NT2/D1 (cell line): ENCODE data around the gene ARPP21.

ENCODE experiments used
- DNase-seq: peaks from one replicate; pipeline ENCODE4 v3.0.0-alpha.2; 2011; ENCODE audit warnings: low read depth, low spot score
- H3K27me3 ChIP-seq: 2 replicates; pipeline ENCODE4 v1.6.0; 2011; ENCODE audit warnings: mild to moderate bottlenecking; ENCODE audit not compliant: insufficient read length, insufficient read depth
- H3K36me3 ChIP-seq: 2 replicates; pipeline ENCODE4 v1.6.1; 2011; ENCODE audit warnings: mild to moderate bottlenecking, low read length, mixed read lengths; ENCODE audit not compliant: insufficient read depth, insufficient read length
- H3K4me1 ChIP-seq: 2 replicates; pipeline ENCODE4 v1.5.1; 2011; ENCODE audit not compliant: insufficient read depth, insufficient read length
- H3K4me3 ChIP-seq: 2 replicates; pipeline ENCODE4 v1.5.1; 2011; ENCODE audit warnings: low read depth; ENCODE audit not compliant: insufficient read length
- H3K9ac ChIP-seq: 2 replicates; pipeline ENCODE4 v1.6.0; 2011; ENCODE audit warnings: low read depth; ENCODE audit not compliant: insufficient read length
- H3K9me3 ChIP-seq: 2 replicates; pipeline ENCODE4 v1.5.1; 2011; ENCODE audit warnings: mild to moderate bottlenecking, low read length; ENCODE audit not compliant: insufficient read depth
- SUZ12 ChIP-seq: IDR thresholded peaks from 2 replicates; pipeline ENCODE4 v1.6.1; 2011; ENCODE audit not compliant: insufficient read length, insufficient read depth; ENCODE audit errors: extremely low read depth
- YY1 ChIP-seq: IDR thresholded peaks from 2 replicates; pipeline ENCODE4 v1.6.1; 2011; ENCODE audit not compliant: insufficient read length, insufficient read depth
- ZNF274 ChIP-seq: IDR thresholded peaks from 2 replicates; pipeline ENCODE4 v1.6.1; 2011; ENCODE audit warnings: mild to moderate bottlenecking, low read depth, low read length

The ARPP21 gene

DNA sequence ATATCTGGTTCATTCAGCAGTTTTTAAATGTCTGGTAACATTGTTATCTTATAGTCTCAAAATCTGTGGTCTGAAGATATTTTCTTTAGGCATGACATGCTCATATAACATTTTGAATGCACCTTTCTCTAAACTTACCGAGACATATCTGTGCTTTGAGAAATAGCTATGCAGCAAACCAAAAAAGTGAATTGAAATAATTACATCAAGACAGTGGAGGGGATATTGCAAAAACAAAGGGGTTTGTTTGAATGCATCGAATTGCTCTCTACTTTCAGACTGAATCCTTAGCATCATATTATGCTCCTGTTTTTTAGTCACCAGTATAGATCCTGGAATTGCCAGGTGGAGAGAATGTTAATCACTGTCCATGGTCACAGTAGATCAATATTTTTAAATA, 5.1 kb downstream of the ARPP21 start:
- TF ChIP-seq YY1 (no peak), ZNF274 (no peak), SUZ12 (no peak)
- DNase-seq: no peak
- Histone ChIP-seq H3K4me3 (no peak overlapping the region), H3K9ac (no peak overlapping the region), H3K36me3 (no peaks in the 10 kb centered on the region), H3K27me3 (peaks cover 28% of the 10 kb centered on the region), H3K9me3 (no peaks in the 10 kb centered on the region), H3K4me1 (no peaks in the 10 kb centered on the region)

DNA sequence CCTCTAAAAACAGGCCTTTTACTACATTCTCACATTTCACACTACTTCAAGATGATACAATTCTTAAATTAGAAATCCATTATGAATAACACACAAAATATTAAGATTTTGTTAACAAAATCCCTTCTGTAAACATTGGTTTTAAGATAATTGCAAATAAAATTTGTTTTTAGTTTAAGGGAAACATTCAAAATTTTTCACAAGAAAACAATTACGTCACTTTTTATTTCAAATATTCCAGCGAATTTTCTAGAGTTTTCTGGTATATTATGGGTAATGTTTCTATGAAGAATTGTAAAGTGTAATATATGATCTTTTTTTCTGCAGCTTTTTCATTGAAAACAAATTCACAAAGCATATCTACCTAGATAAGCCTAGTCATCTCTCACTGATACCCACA, 5.9 kb downstream of the ARPP21 start:
- Histone ChIP-seq H3K9ac (no peak overlapping the region), H3K27me3 (peaks cover 21% of the 10 kb centered on the region), H3K4me1 (no peaks in the 10 kb centered on the region), H3K36me3 (no peaks in the 10 kb centered on the region), H3K4me3 (no peak overlapping the region), H3K9me3 (no peaks in the 10 kb centered on the region)
- DNase-seq: no peak
- no peak for TF ChIP-seq SUZ12
- no peak for TF ChIP-seq YY1
- no peak for TF ChIP-seq ZNF274

DNA sequence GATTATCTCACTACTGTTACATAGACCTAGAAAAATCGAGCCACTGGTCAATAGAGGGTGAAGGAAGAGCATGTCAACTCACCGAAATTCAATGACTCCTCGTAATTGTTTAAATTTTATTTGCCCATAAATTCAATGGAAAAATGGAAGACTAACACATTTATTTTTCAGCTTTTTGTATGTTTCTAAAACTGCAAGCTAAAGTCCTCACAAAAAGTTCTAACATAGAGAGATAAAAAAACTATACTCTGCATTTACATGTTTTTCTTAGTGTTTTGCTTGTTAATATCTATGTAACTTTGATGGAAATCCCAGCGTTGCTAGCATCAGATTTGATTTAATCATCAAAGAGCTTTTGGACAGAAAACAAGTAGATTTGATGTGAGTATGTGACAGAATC, 6.8 kb downstream of the ARPP21 start:
- TF ChIP-seq SUZ12 (no peak), ZNF274 (no peak), YY1 (no peak)
- H3K4me3 ChIP-seq: no peak overlapping the region

DNA sequence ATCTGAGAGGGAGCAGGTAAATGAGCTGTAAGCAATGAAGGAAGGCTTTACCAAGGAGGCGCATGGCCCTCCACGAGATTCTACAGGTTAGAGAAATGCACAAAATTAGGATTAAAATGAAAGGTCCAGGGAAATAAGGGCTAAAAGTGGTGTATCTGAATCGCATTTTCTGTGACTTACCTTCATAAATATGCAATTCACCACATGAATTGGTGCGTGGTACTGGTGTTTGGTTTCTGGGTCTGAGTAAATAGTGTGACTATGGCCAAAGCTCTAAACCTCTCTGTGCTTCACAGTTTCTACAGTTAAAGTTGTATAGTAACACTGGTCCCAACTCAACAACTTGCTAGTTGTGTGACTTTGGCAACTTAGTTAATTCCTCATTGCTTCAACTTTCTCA, 8.1 kb downstream of the ARPP21 start:
- Histone ChIP-seq H3K36me3 (no peaks in the 10 kb centered on the region), H3K27me3 (peaks cover under 1% of the 10 kb centered on the region), H3K9ac (no peak overlapping the region), H3K9me3 (no peaks in the 10 kb centered on the region), H3K4me1 (no peaks in the 10 kb centered on the region), H3K4me3 (no peak overlapping the region)
- TF ChIP-seq YY1 (no peak), SUZ12 (no peak), ZNF274 (no peak)
- no peak for DNase-seq

More for the DNA sequence above, 6.8 kb downstream of the ARPP21 start:
- H3K4me1 ChIP-seq: no peaks in the 10 kb centered on the region
- H3K9me3 ChIP-seq: no peaks in the 10 kb centered on the region
- peaks cover 12% of the 10 kb centered on the region for H3K27me3 ChIP-seq
- H3K36me3 ChIP-seq: no peaks in the 10 kb centered on the region
- no peak for DNase-seq
- H3K9ac ChIP-seq: no peak overlapping the region

DNA sequence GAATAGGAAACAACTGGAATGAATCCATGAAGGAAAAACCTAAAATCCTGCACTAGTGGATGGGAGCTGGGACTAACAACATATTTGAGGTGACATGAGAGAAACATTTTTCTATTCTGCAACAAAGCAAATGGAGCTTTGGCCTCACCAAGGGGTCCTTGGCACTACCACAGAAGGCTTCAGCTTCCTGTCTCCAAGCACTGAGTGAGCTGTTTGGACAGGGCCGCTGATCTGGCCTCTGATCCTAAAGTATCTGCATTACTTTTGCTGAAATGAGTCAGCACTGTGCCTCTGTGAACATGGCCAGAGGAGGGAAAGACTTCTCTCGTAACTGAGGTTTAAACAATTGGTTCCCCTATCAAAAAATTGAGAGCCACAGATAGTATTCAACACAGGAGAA, 9.0 kb downstream of the ARPP21 start:
- H3K9me3 ChIP-seq: no peaks in the 10 kb centered on the region
- TF ChIP-seq ZNF274: no peak
- TF ChIP-seq SUZ12: no peak
- TF ChIP-seq YY1: no peak
- H3K36me3 ChIP-seq: no peaks in the 10 kb centered on the region
- no peaks in the 10 kb centered on the region for H3K27me3 ChIP-seq
- no peak overlapping the region for H3K4me3 ChIP-seq
- DNase-seq: no peak
- no peak overlapping the region for H3K9ac ChIP-seq
- H3K4me1 ChIP-seq: no peaks in the 10 kb centered on the region

DNA sequence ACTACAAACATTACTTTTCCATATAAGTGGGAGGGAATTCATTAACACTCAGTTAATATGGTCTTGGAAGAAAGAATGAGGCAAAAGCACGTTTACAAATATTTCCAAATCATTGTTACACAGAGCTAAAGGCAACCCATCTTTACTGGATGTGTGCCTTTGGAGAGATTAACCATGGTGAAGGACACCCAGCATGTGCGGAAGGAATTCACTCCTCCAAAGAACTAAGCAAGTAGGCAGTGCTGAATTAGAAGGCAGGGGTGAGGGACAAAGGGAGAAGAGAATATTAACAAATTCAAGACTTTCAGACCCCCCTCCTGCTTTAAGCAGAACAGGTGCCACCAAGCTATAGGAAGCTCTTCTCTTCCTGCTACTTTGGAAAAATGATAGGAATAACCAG, 10.1 kb downstream of the ARPP21 start:
- Histone ChIP-seq H3K4me3 (no peak overlapping the region), H3K9ac (no peak overlapping the region), H3K9me3 (no peaks in the 10 kb centered on the region), H3K4me1 (no peaks in the 10 kb centered on the region), H3K27me3 (no peaks in the 10 kb centered on the region), H3K36me3 (no peaks in the 10 kb centered on the region)
- TF ChIP-seq YY1 (no peak), SUZ12 (no peak), ZNF274 (no peak)
- DNase-seq: no peak

DNA sequence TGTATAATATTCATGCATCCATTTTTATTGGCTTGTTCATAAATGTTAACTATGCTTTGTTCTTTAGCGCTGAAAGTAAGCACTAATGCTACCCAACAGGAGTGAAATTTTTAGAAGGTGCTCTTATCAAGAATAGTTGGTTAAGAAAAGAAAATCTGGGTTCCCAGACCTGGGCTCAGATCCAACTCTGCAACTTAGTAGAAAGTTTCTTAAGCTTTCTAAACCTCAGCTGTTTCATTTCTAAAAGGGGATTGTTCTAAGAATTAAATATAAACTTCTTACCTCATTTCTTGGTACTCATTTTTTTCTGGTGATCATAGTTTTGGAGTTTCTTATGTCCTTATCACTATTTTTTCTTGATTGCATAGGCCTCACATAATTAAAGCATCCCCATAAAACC, 12.1 kb downstream of the ARPP21 start:
- TF ChIP-seq YY1 (no peak), SUZ12 (no peak)
- no peak overlapping the region for H3K9ac ChIP-seq
- H3K27me3 ChIP-seq: no peaks in the 10 kb centered on the region
- no peaks in the 10 kb centered on the region for H3K36me3 ChIP-seq
- DNase-seq: no peak
- no peaks in the 10 kb centered on the region for H3K4me1 ChIP-seq
- H3K4me3 ChIP-seq: no peak overlapping the region
- no peaks in the 10 kb centered on the region for H3K9me3 ChIP-seq

DNA sequence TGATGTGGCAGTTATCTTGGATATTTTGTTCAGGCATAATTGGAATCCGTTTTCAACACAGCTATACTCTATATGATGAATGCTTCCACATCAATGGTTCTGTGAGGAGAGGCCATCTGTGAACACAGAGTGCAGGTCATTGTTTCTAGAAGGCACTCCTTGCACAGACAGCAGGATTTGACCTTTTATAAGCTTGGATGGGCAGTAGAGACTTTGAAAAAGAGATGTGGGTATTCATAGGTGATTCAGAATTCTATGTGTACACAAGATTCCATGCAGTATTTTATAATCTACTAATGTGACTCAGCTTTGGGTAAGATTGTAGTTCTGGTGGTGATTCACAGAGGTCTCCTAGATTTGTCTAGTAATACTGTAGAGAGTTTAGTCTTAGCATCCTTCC, 12.5 kb downstream of the ARPP21 start:
- DNase-seq: no peak
- no peaks in the 10 kb centered on the region for H3K9me3 ChIP-seq
- H3K4me1 ChIP-seq: no peaks in the 10 kb centered on the region
- H3K4me3 ChIP-seq: no peak overlapping the region
- no peak overlapping the region for H3K9ac ChIP-seq
- H3K27me3 ChIP-seq: no peaks in the 10 kb centered on the region
- no peaks in the 10 kb centered on the region for H3K36me3 ChIP-seq
- TF ChIP-seq ZNF274: no peak
- no peak for TF ChIP-seq YY1
- no peak for TF ChIP-seq SUZ12
